Neuronal stem cell (in vitro differentiated cells): ENCODE measurements around the gene ATP2B1.

ENCODE experiments used
- DNase-seq: peaks from one replicate; pipeline ENCODE4 v3.0.0-alpha.2; 2013; ENCODE audit warnings: low spot score
- H2AFZ ChIP-seq: one replicate; pipeline ENCODE4 v1.6.1; 2013; ENCODE audit warnings: mild to moderate bottlenecking, low read length, inconsistent platforms
- H2AK5ac ChIP-seq: 2 replicates; pipeline ENCODE4 v1.6.1; 2013; ENCODE audit warnings: low read depth, mild to moderate bottlenecking, inconsistent platforms, low read length, moderate library complexity, mixed read lengths
- H2BK120ac ChIP-seq: 2 replicates; pipeline ENCODE4 v1.6.1; 2013; ENCODE audit warnings: low read depth, mild to moderate bottlenecking, inconsistent platforms, low read length, moderate library complexity, mixed read lengths
- H2BK12ac ChIP-seq: one replicate; pipeline ENCODE4 v1.6.1; 2013; ENCODE audit warnings: low read length, inconsistent platforms
- H2BK15ac ChIP-seq: 2 replicates; pipeline ENCODE4 v1.6.1; 2013; ENCODE audit warnings: mild to moderate bottlenecking, low read length, inconsistent platforms, mixed read lengths
- H2BK5ac ChIP-seq: one replicate; pipeline ENCODE4 v1.6.1; 2013; ENCODE audit warnings: inconsistent platforms, mild to moderate bottlenecking, low read length, moderate library complexity
- H3K14ac ChIP-seq: one replicate; pipeline ENCODE4 v1.6.1; 2013; ENCODE audit warnings: low read length, inconsistent platforms
- H3K18ac ChIP-seq: 2 replicates; pipeline ENCODE4 v1.6.1; 2013; ENCODE audit warnings: low read length, inconsistent platforms
- H3K23ac ChIP-seq: 2 replicates; pipeline ENCODE4 v1.6.1; 2013; ENCODE audit warnings: low read depth, mild to moderate bottlenecking, mixed read lengths, low read length, inconsistent platforms; ENCODE audit not compliant: poor library complexity
- H3K27ac ChIP-seq: replicated peaks from 3 replicates; pipeline ENCODE4 v1.5.1; 2013; ENCODE audit warnings: low read length, inconsistent platforms
- H3K27me3 ChIP-seq, 3 experiments: 2 replicates each; pipeline ENCODE4 v1.6.1; 2013; ENCODE audit warnings: low read length in 3 of 3, mild to moderate bottlenecking in 2 of 3, inconsistent platforms in 1 of 3, low read depth in 1 of 3, mixed read lengths in 1 of 3, moderate library complexity in 1 of 3; ENCODE audit not compliant: control insufficient read depth in 3 of 3, insufficient read depth in 3 of 3
- H3K36me3 ChIP-seq, 2 donors: replicated peaks in 1 of 2; 2 replicates each; pipeline ENCODE4 v1.6.1; 2013; ENCODE audit warnings: low read length in 2 of 2; ENCODE audit not compliant: control insufficient read depth in 2 of 2, insufficient read depth in 2 of 2
- H3K4ac ChIP-seq: 2 replicates; pipeline ENCODE4 v1.6.1; 2013; ENCODE audit warnings: inconsistent platforms, mild to moderate bottlenecking, low read length, moderate library complexity
- H3K4me1 ChIP-seq, 2 donors: 1 replicate in 1 of 2; 2 replicates in 1 of 2; pipeline ENCODE4 v1.6.1; 2013; ENCODE audit warnings: low read length in 2 of 2, low read depth in 1 of 2; ENCODE audit not compliant: control insufficient read depth in 2 of 2, insufficient read depth in 1 of 2
- H3K4me2 ChIP-seq: one replicate; pipeline ENCODE4 v1.6.1; 2013; ENCODE audit warnings: mild to moderate bottlenecking, low read length, inconsistent platforms; ENCODE audit not compliant: insufficient read depth, poor library complexity, severe bottlenecking
- H3K4me3 ChIP-seq, 2 donors: 2 replicates each; pipeline ENCODE4 v1.5.1; 2013; ENCODE audit warnings: low read length in 2 of 2, mild to moderate bottlenecking in 2 of 2, inconsistent platforms in 1 of 2, moderate library complexity in 1 of 2
- H3K79me1 ChIP-seq: one replicate; pipeline ENCODE4 v1.6.1; 2013; ENCODE audit warnings: low read depth, mild to moderate bottlenecking, inconsistent platforms, low read length, moderate library complexity
- H3K9ac ChIP-seq: one replicate; pipeline ENCODE4 v1.6.1; 2013; ENCODE audit warnings: mild to moderate bottlenecking, low read depth, low read length, inconsistent platforms; ENCODE audit not compliant: poor library complexity
- H3K9me3 ChIP-seq, 2 donors: replicated peaks in 1 of 2; 2 replicates each; pipeline versions ENCODE3 to v1.6.1; 2013; ENCODE audit warnings: low read length in 2 of 2, mild to moderate bottlenecking in 2 of 2, inconsistent platforms in 1 of 2, low read depth in 1 of 2, mixed read lengths in 1 of 2, moderate library complexity in 1 of 2; ENCODE audit not compliant: control insufficient read depth in 2 of 2, insufficient read depth in 1 of 2
- H4K8ac ChIP-seq: one replicate; pipeline ENCODE4 v1.6.1; 2013; ENCODE audit warnings: low read depth, mild to moderate bottlenecking, inconsistent platforms, low read length, moderate library complexity
- H4K91ac ChIP-seq: one replicate; pipeline ENCODE4 v1.6.1; 2013; ENCODE audit warnings: low read length, low read depth, mild to moderate bottlenecking, inconsistent platforms; ENCODE audit not compliant: poor library complexity
- WGBS, 2 donors: extraction: QIAGEN DNeasy Blood & Tissue Kit; methylation state at CpG; one replicate each; pipeline ENCODE4 v1.1.7; 2013; ENCODE audit warnings: missing lambda C conversion rate in 2 of 2, mixed read lengths in 1 of 2; ENCODE audit not compliant: insufficient read length in 2 of 2, insufficient replicate concordance in 1 of 2; ENCODE audit errors: extremely low coverage in 2 of 2; 5-methylcytosine and 5-hydroxymethylcytosine counted together

Gene ATP2B1

DNA sequence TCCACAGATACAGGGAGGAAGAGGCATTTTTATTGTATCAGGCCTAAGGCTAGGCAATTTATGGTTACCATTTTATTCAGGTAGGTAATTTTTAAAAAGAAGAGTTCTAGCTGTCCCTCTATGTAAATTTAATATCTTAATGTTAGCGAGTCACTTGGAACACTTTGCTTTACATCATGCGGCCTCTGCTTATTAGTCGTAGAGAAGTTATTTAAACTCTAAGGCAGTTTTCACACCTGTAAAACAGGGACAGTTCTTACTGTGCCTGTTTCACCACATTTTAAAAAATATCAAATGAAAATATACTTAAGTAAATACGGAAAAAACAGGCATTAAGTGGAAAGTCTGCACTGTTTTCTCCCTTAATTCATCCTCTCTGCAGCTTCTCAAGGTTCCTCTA lies 111.4 kb downstream of the ATP2B1 start:
- WGBS, 2 donors, result no CpG with 5 or more reads among the region's 4 CpGs
- no peak overlapping the region for H4K8ac ChIP-seq
- H2BK12ac ChIP-seq, result no peak overlapping the region
- no peak overlapping the region for H2AFZ ChIP-seq
- no peak overlapping the region for H2BK15ac ChIP-seq
- peaks cover 7 to 30% of the 10 kb centered on the region in 2 donors for H3K36me3 ChIP-seq
- H3K4me1 ChIP-seq, result peaks cover 0 to 5% of the 10 kb centered on the region in 2 donors
- no peak overlapping the region for H3K23ac ChIP-seq
- no peak for DNase-seq
- no peak overlapping the region for H3K4me2 ChIP-seq
- H2BK120ac ChIP-seq, result no peak overlapping the region
- H2AK5ac ChIP-seq, result no peak overlapping the region
- no peak overlapping the region for H3K14ac ChIP-seq
- no peak overlapping the region for H2BK5ac ChIP-seq
- no peak overlapping the region for H3K4ac ChIP-seq
- no peaks in the 10 kb centered on the region for H3K9me3 ChIP-seq
- no peak overlapping the region for H3K27ac ChIP-seq
- no peaks in the 10 kb centered on the region for H3K79me1 ChIP-seq
- H3K18ac ChIP-seq, result no peak overlapping the region
- no peak overlapping the region for H3K4me3 ChIP-seq
- no peak overlapping the region for H3K9ac ChIP-seq
- no peak overlapping the region for H4K91ac ChIP-seq
- no peaks in the 10 kb centered on the region for H3K27me3 ChIP-seq

DNA sequence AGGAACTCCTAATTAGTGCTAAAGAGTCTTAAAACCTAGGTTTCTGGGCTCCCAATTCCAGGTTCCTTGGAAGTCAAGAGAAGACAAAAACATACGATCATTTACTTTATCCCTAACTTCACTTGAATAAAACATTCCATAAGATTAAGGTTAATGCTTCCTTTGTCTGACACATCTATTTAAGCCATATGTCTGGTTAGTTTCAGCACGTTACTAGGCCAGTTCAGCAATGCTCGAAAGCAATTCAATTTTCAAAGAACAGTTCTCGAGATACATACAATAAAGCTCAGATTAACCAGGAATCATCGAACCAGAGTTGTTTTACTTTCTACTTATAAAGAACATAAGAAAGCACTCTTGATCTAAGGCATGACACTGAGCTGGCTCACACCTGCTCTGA lies 114.8 kb downstream of the ATP2B1 start:
- Histone ChIP-seq H2BK12ac (no peak overlapping the region), H3K9ac (no peak overlapping the region), H3K36me3 (peaks cover 13 to 33% of the 10 kb centered on the region in 2 donors), H2BK15ac (no peak overlapping the region), H3K27ac (no peak overlapping the region), H2AFZ (no peak overlapping the region), H3K27me3 (no peaks in the 10 kb centered on the region), H2BK120ac (no peak overlapping the region), H3K23ac (no peak overlapping the region), H3K4ac (no peak overlapping the region), H3K4me2 (no peak overlapping the region), H2AK5ac (no peak overlapping the region), H4K8ac (no peak overlapping the region), H2BK5ac (no peak overlapping the region), H3K79me1 (no peaks in the 10 kb centered on the region), H3K4me1 (peaks cover 0 to 5% of the 10 kb centered on the region in 2 donors), H3K14ac (no peak overlapping the region), H3K4me3 (no peak overlapping the region), H3K18ac (no peak overlapping the region), H4K91ac (no peak overlapping the region), H3K9me3 (no peaks in the 10 kb centered on the region)
- DNase-seq, result peak; percentile 12
- WGBS, 2 donors, result no CpG with 5 or more reads among the region's 5 CpGs

DNA sequence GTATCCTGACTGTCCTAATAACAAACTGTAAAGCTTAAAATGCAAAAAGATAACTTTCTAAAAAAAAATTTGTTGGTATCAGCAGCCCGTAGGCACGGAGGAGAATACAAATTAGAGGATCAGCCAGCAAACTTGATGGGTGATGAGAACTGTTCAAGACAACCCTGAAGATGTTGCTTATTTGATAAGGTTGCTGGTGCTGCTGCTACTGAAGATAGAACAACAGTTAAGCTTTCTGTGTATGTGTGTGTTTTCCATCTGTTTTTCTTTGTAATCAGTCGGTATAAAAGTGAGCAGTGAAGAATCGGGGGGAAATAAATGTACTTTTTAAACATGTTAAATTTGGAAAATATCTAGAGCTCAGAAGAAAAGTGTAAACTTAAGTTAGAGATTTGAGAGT lies 115.4 kb downstream of the ATP2B1 start:
- H2BK120ac ChIP-seq, result no peak overlapping the region
- H3K4me3 ChIP-seq, result no peak overlapping the region
- H2BK5ac ChIP-seq, result no peak overlapping the region
- no peak overlapping the region for H3K27ac ChIP-seq
- H3K36me3 ChIP-seq, result peaks cover 8 to 32% of the 10 kb centered on the region in 2 donors
- no peaks in the 10 kb centered on the region for H3K79me1 ChIP-seq
- DNase-seq, result no peak
- H3K23ac ChIP-seq, result no peak overlapping the region
- no peak overlapping the region for H2AK5ac ChIP-seq
- H3K27me3 ChIP-seq, result no peaks in the 10 kb centered on the region
- H3K9ac ChIP-seq, result no peak overlapping the region
- H3K4me1 ChIP-seq, result peaks cover 0 to 5% of the 10 kb centered on the region in 2 donors
- H3K4me2 ChIP-seq, result no peak overlapping the region
- H3K14ac ChIP-seq, result no peak overlapping the region
- no peaks in the 10 kb centered on the region for H3K9me3 ChIP-seq
- no CpG with 5 or more reads among the region's 4 CpGs for WGBS, 2 donors
- no peak overlapping the region for H4K91ac ChIP-seq
- H2AFZ ChIP-seq, result no peak overlapping the region
- H3K18ac ChIP-seq, result no peak overlapping the region
- no peak overlapping the region for H3K4ac ChIP-seq
- no peak overlapping the region for H4K8ac ChIP-seq
- H2BK12ac ChIP-seq, result no peak overlapping the region
- no peak overlapping the region for H2BK15ac ChIP-seq

DNA sequence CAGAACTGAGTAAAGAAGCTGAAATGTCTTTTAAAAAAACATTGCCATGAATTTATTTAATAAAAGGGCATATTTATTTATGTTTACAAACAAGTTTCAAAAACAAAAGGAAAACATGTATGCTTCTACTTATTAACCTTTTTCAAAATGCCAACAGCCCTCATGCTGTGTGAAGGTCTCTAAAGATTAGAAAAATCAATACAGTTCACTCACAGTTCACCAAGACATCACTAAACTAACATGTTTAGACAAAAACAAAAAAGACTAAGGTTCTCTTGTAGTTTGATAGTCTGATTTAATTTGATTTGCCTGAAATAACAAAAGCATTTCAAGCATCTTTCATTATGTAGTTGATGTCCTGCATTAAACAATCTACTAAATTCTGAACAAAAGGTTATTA lies 118.9 kb downstream of the ATP2B1 start:
- no peaks in the 10 kb centered on the region for H3K9me3 ChIP-seq
- H2AFZ ChIP-seq, result no peak overlapping the region
- H3K27ac ChIP-seq, result no peak overlapping the region
- no peak overlapping the region for H3K4me3 ChIP-seq
- H4K8ac ChIP-seq, result no peak overlapping the region
- peaks cover 0 to 5% of the 10 kb centered on the region in 2 donors for H3K4me1 ChIP-seq
- H2AK5ac ChIP-seq, result no peak overlapping the region
- H3K14ac ChIP-seq, result no peak overlapping the region
- H3K23ac ChIP-seq, result no peak overlapping the region
- H3K18ac ChIP-seq, result no peak overlapping the region
- no peak overlapping the region for H2BK15ac ChIP-seq
- H2BK120ac ChIP-seq, result no peak overlapping the region
- DNase-seq, result no peak
- H3K27me3 ChIP-seq, result no peaks in the 10 kb centered on the region
- no peaks in the 10 kb centered on the region for H3K79me1 ChIP-seq
- H4K91ac ChIP-seq, result no peak overlapping the region
- no peak overlapping the region for H3K4me2 ChIP-seq
- no peak overlapping the region for H2BK12ac ChIP-seq
- no peak overlapping the region for H2BK5ac ChIP-seq
- no peak overlapping the region for H3K9ac ChIP-seq
- no peak overlapping the region for H3K4ac ChIP-seq
- peaks cover 7 to 35% of the 10 kb centered on the region in 2 donors for H3K36me3 ChIP-seq
